ENCODE results near the gene PRKD1. TPM values are rescaled to one million over a fixed set of nuclear protein-coding genes. Genes with fewer than 3 reads are reported as not detected.

PRKD1 gene
- total and polyA plus RNA-seq, 2 of the 13 experiments (the other 11 are each of a cell fraction or from before 2014, with no cell fraction given), result 0.22 to 1.3 TPM

- TF ChIP-seq HINFP (CRISPR knock-in tag; IDR thresholded peaks at IDR 0.05; ENCODE audit: low read depth) (no peak), SMC3 (IDR thresholded peaks at IDR 0.05; ENCODE audit: low read length) (peak; percentile 84), SKI (IDR thresholded peaks at IDR 0.05; ENCODE audit: partially characterized antibody) (no peak), SRSF4 (IDR thresholded peaks at IDR 0.05; ENCODE audit: low read depth, low read length, poor library complexity, severe bottlenecking) (peak; percentile 7), CEBPG (CRISPR knock-in tag; IDR thresholded peaks at IDR 0.05) (no peak), MIXL1 (CRISPR knock-in tag; IDR thresholded peaks at IDR 0.05) (0 out of 2 replicates have a peak, but pooled peaks have one; percentile 15), IRX3 (CRISPR knock-in tag; IDR thresholded peaks at IDR 0.05; ENCODE audit: borderline replicate concordance, low read depth) (no peak), HNF4A (CRISPR knock-in tag; IDR thresholded peaks at IDR 0.05) (no peak), ZNF530 (CRISPR knock-in tag; IDR thresholded peaks at IDR 0.05; ENCODE audit: low read depth) (no peak), SMARCC2 (IDR thresholded peaks at IDR 0.05) (no peak), ZNF282 (IDR thresholded peaks at IDR 0.05; ENCODE audit: partially characterized antibody) (no peak), ZFAT (CRISPR knock-in tag; conservative IDR thresholded peaks at IDR 0.05) (no peak), NBN (conservative IDR thresholded peaks at IDR 0.05) (no peak), TFDP1 (CRISPR knock-in tag; IDR thresholded peaks at IDR 0.05; ENCODE audit: borderline replicate concordance) (no peak), SCMH1 (CRISPR knock-in tag; IDR thresholded peaks at IDR 0.05; ENCODE audit: borderline replicate concordance) (no peak), ZNF329 (CRISPR knock-in tag; IDR thresholded peaks at IDR 0.05; ENCODE audit: low read depth) (no peak), MEIS2 (CRISPR knock-in tag; IDR thresholded peaks at IDR 0.05) (no peak), ZNF891 (CRISPR knock-in tag; IDR thresholded peaks at IDR 0.05) (no peak), NFIC (IDR thresholded peaks at IDR 0.05; ENCODE audit: low read length) (no peak), ZNF546 (CRISPR knock-in tag; conservative IDR thresholded peaks at IDR 0.05) (no peak), CREM (IDR thresholded peaks at IDR 0.05) (no peak), CREM (CRISPR knock-in tag; IDR thresholded peaks at IDR 0.05) (no peak), ZNF275 (CRISPR knock-in tag; IDR thresholded peaks at IDR 0.05; ENCODE audit: borderline replicate concordance) (no peak)
- TF ChIP-seq, protein P1, sequence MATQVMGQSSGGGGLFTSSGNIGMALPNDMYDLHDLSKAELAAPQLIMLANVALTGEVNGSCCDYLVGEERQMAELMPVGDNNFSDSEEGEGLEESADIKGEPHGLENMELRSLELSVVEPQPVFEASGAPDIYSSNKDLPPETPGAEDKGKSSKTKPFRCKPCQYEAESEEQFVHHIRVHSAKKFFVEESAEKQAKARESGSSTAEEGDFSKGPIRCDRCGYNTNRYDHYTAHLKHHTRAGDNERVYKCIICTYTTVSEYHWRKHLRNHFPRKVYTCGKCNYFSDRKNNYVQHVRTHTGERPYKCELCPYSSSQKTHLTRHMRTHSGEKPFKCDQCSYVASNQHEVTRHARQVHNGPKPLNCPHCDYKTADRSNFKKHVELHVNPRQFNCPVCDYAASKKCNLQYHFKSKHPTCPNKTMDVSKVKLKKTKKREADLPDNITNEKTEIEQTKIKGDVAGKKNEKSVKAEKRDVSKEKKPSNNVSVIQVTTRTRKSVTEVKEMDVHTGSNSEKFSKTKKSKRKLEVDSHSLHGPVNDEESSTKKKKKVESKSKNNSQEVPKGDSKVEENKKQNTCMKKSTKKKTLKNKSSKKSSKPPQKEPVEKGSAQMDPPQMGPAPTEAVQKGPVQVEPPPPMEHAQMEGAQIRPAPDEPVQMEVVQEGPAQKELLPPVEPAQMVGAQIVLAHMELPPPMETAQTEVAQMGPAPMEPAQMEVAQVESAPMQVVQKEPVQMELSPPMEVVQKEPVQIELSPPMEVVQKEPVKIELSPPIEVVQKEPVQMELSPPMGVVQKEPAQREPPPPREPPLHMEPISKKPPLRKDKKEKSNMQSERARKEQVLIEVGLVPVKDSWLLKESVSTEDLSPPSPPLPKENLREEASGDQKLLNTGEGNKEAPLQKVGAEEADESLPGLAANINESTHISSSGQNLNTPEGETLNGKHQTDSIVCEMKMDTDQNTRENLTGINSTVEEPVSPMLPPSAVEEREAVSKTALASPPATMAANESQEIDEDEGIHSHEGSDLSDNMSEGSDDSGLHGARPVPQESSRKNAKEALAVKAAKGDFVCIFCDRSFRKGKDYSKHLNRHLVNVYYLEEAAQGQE (IDR thresholded peaks at IDR 0.05; ENCODE audit: borderline replicate concordance in 1 of 2, low read depth in 1 of 2, low read length in 2 of 2), result no peak
- TF ChIP-seq, protein P2, sequence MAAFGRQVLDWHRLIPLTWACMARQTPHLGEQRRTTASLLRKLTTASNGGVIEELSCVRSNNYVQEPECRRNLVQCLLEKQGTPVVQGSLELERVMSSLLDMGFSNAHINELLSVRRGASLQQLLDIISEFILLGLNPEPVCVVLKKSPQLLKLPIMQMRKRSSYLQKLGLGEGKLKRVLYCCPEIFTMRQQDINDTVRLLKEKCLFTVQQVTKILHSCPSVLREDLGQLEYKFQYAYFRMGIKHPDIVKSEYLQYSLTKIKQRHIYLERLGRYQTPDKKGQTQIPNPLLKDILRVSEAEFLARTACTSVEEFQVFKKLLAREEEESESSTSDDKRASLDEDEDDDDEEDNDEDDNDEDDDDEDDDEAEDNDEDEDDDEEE (CRISPR knock-in tag; IDR thresholded peaks at IDR 0.05), result no peak
Observed at GRCh38 chr14:29548948-29549370, 378.7 kb downstream of the PRKD1 start (continued).

Data from HepG2 (cell line).